Measurements from ENCODE around the gene CARS1. TPM values are rescaled to one million over a fixed set of nuclear protein-coding genes. Genes with fewer than 3 reads are reported as not detected.

Gene CARS1
- total and polyA plus RNA-seq, 2 of the 8 experiments (the other 6 are each of a cell fraction or from before 2014, with no cell fraction given) = 44.1 to 100 TPM

DNA sequence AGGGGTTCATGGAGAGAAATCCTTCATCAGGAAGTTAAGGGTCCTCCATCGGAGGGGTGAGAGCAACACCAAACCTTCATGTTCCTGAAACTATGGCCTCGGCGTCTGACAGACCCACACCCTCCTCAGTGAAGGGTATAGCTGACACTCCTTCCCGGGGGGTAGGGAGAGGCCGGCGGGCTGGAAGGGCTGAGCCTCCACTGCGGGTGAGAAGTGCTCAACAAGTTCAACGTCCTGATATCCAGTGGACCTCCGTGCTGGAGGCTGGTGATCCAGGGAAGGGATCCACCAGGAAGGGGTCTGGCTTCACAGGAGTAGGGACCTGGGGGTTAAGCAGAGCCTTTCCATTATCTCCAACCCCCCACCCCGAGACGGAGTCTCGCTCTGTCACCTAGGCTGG lies 12.3 kb downstream of the CARS1 start (continued):
- TF ChIP-seq CREB1 (IDR thresholded peaks at IDR 0.05) = no peak
- no peak for TF ChIP-seq RNF2 (IDR thresholded peaks at IDR 0.05; ENCODE audit: borderline replicate concordance, low read depth, low read length, missing control alignments, poor library complexity, severe bottlenecking)
- TF ChIP-seq CBX8 (IDR thresholded peaks at IDR 0.05; ENCODE audit: borderline replicate concordance, low read depth, low read length) = no peak
